Stimulated activated CD8-positive, alpha-beta memory T cell treated with anti-CD3 and anti-CD28 coated beads, Interleukin-4, amount 100 ng/mL, for 24 hours (primary cell): Measurements from ENCODE around the gene KRR1.
"Not testable (repeated sequence)": the region's sequence is repeated elsewhere in the genome, so short reads cannot be mapped to it uniquely, and the experiment has no call there.

Experiments
- DNase-seq: peaks from one replicate; pipeline ENCODE4 v3.0.0-alpha.2; 2020; ENCODE audit warnings: low read depth

Gene KRR1

GRCh38 chr12:75476071-75476470, 35.3 kb downstream of the KRR1 start:
- no peak for DNase-seq

- DNase-seq, result no peak
Observed at GRCh38 chr12:75474116-75474515, 37.3 kb downstream of the KRR1 start.

GRCh38 chr12:75471902-75472890, 39.2 kb downstream of the KRR1 start:
- no peak for DNase-seq

- DNase-seq, result no peak
Observed at GRCh38 chr12:75460204-75460603, 51.2 kb downstream of the KRR1 start.

- DNase-seq, result no peak
Observed at GRCh38 chr12:75459755-75460154, 51.7 kb downstream of the KRR1 start.

- DNase-seq, result not testable (repeated sequence)
Observed at GRCh38 chr12:75457866-75458265, 53.5 kb downstream of the KRR1 start.

- no peak for DNase-seq
Observed at GRCh38 chr12:75457191-75457590, 54.2 kb downstream of the KRR1 start.

- no peak for DNase-seq
Observed at GRCh38 chr12:75455839-75456238, 55.6 kb downstream of the KRR1 start.

- DNase-seq, result no peak
Observed at GRCh38 chr12:75452675-75453330, 58.6 kb downstream of the KRR1 start.

GRCh38 chr12:75447691-75448393, 63.6 kb downstream of the KRR1 start:
- DNase-seq, result no peak

- no peak for DNase-seq
Observed at GRCh38 chr12:75446857-75447256, 64.6 kb downstream of the KRR1 start.

GRCh38 chr12:75445137-75445507, 66.3 kb downstream of the KRR1 start:
- not testable (repeated sequence) for DNase-seq

GRCh38 chr12:75444429-75445136, 66.8 kb downstream of the KRR1 start:
- DNase-seq, result no peak

- no peak for DNase-seq
Observed at GRCh38 chr12:75443709-75444108, 67.7 kb downstream of the KRR1 start.

- DNase-seq, result not testable (repeated sequence)
Observed at GRCh38 chr12:75442454-75442853, 69.0 kb downstream of the KRR1 start.

- DNase-seq, result not testable (repeated sequence)
Observed at GRCh38 chr12:75441687-75442449, 69.5 kb downstream of the KRR1 start.
